Measurements from ENCODE around the gene SOCS3.

SOCS3 gene

GRCh38 chr17:78367193-78367592 is 7.3 kb upstream of the SOCS3 start:
- DNase-seq (ENCODE audit: low spot score), result no peak

GRCh38 chr17:78366109-78366848 is 6.4 kb upstream of the SOCS3 start:
- no peak for DNase-seq (ENCODE audit: low spot score)

- DNase-seq (ENCODE audit: low spot score), result no peak
Observed at GRCh38 chr17:78365561-78366108, 5.8 kb upstream of the SOCS3 start.

DNA sequence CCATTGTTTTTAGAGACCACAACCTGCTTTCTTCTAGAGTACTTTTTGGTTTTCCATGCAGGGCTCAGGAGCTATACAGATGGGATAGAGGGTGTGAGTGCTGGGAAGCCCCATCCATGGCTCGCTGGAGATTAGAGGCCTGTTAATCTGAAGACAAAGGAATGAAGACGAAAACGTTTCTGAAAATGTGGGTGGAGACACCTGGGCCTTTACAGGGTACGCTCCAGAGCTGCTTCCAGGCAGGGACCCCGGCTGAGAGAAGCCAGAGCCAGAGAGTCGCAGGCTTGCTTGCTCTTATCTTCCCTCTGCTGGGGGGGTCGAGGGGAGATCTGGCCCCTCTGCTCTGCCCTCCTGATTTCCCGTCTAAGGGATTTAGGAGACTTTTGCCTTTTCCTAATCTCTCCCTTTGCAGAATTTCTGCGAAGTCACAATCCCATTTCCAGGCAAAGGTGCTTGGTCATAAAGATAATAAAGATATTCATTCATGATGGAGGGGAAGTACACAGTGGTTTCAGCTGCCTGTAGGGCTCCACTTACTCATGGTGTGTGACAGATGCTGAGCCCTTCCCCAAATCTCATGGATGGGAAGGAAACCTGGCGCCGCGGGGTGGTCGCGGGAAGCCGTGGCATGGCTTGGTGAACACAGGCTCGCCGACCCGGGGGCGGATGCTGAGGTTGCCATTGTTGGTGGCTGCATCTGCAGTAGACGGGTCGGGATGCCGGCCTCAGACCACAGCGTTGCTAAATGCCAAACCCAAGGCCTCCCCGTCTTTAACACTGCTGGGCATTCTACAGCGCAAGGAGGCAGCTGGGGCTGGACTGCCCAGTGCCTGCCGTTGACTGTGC is 4.8 kb upstream of the SOCS3 start:
- DNase-seq (ENCODE audit: low spot score), result no peak

DNA sequence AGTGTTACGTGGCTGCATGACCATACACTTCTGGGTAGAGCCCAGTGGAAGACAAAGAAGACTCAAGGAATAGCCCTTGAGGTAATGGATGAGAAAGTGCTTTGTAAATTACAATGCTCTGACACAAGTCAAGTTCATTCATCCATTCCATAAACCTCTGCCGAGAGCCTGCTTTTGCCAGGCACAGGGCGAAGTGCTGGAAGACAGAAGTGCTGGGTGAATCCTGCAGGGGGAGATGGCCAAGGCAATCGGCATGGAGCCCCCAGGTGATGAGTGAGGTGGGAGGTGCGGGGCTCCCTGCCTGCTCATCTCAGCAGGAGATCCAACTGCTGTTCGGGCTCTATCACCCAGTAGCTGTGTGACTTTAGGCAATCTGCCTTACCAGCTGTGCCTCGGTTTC is 2.8 kb upstream of the SOCS3 start:
- DNase-seq (ENCODE audit: low spot score), result no peak

DNA sequence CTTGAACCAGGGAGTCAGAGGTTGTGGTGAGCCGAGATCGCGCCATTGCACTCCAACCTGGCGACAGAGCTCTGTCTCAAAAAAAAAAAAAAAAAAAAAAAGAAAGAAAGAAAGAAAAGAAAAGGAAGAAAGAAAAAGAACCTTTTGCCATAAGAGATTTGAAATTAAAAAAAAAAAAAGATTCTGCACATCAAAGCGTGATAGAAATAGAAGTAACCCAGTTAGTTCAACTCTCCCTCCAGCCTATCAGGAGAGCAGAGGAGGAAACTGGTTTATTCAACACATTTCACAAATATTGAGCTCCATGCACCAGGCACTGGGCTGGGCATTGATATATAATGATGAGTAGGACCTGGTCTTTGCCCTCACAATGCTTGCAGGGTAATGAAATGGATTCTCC is 2.4 kb upstream of the SOCS3 start:
- DNase-seq (ENCODE audit: low spot score), result no peak

GRCh38 chr17:78361225-78361701 is 1.4 kb upstream of the SOCS3 start:
- DNase-seq (ENCODE audit: low spot score), result no peak

DNA sequence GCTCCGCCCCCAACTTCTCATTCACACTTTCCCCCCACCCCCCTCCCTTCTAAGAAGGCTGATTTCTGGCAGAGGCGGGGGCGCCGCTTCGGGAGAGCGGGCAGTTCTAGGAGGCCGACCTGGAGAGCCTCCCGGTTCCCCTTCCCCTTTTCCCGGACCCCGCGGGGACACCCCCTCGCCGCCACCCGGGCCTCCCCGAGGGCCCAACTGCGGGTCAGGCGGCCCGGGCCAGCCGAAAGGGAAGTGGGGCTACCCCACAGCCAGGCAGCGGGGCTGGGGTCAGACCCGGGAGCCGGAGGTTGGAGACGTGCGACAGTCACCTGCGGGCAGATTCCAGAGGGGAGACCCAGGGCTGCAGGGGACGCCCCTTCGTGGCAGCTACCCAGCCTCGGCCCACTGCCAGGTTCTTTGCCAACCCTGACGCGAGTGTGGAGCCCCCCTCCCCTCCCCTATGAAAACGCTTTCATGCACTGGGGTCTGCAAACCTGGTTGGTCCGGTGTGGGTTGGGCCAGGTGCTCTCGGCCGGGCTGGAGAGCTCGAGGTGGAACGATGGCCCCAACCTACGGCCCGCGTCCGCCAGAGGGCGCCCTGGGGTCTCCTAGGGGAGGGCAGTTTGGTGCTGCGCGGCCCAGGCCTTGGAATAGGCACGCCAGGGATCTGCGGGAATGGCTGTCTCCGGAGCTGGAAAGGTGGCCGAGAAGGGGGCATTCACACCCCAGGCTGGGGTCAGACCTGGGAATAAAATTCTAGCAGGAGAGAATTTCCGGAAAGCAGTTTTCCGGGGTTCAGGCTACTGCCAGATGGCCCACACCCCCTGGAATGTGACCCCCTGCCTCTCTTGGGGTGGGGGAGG is 721 bp upstream of the SOCS3 start:
- peak; percentile 87 for DNase-seq (ENCODE audit: low spot score)

DNA sequence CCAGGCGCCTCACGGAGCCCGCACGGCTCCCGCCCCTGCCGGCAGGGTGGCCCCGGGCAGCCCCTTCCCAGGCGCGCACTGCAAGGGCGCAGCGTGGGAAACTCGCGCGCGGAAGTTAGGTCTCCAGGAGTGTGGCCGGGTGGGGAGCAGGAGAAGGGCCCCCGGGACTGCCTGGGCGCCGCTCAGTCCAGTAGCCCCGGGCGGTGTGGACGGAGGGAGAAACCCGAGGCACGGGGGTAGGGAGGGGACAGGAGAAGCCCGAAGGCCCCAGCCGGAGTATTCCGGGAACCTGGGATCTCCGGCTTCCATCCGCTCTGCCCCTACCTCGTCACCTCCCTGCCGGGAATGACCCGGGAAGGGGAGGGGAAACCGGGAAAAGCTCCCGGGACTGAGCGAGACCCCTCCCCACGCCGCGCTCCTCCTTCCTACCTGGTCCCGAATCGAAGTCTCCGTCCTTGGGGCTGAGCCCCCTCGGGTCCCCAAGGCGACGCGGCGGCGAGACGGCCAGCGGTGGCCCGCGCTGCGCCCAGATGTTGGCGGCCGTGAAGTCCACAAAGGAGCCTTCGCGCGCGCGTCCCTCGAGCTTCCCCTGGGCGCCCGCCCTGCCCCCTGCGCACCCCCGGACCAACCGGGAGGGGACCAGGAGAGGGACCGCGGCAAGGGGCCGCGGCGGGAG is 418 bp downstream of the SOCS3 start:
- DNase-seq (ENCODE audit: low spot score), result peak; percentile 14

DNA sequence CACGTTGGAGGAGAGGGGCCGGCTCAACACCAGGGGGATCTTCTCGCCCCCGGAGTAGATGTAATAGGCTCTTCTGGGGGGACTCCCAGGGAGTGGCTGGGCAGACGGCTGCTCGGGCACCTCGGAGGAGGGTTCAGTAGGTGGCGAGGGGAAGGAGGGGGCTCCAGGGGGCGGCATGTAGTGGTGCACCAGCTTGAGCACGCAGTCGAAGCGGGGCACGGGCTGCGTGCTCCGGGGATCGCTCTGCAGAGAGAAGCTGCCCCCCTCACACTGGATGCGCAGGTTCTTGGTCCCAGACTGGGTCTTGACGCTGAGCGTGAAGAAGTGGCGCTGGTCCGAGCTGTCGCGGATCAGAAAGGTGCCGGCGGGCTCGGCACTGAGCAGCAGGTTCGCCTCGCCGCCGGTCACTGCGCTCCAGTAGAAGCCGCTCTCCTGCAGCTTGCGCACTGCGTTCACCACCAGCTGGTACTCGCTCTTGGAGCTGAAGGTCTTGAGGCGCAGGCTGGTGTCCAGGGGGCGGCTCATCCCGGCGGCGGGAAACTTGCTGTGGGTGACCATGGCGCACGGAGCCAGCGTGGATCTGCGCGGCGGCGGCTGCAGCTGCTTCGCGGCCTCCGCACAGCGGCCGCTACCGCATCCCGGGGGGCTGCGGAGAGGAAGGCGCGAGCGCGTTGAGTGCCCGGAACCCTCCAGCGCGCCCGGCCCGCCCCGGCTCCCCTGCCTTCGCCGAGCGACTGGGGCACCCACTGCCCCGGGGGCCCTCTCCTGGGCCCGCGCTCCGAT is 1.1 kb downstream of the SOCS3 start:
- no peak for DNase-seq (ENCODE audit: low spot score)

DNA sequence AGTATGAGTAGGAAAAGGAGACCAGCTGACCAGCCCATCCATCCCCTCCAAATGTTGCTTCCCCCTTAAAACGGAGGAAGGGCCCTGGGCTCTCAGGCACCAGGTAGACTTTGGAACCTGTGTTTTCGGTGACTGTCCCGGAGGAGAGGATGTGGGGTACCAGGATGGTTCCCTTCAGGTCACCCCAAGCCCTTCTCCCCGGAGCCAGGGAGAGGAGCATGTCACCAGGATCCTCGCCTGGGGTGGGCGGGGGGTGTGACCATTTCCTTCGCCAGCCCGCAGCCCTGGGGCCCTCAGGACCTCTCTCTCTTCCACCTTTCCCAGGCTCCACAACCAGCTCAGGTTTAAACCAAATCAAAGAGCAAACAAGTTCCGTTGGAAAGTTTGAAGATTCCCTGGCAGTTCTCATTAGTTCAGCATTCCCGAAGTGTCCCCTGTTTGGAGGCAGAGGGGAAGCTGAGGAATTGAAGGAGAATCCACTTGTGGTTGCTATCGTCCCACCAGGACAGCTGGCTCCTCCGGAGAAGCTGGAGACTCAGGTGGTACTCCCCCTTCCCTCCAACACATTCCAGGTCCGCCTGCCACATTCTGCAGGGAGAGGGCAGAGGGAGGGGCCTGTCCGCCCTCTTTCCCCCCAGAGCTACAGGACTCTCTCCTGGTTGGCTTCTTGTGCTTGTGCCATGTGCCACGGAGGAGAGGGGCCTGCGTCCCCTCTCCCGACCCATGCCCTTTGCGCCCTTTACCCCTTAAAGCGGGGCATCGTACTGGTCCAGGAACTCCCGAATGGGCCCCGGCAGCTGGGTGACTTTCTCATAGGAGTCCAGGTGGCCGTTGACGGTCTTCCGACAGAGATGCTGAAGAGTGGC is 2.0 kb downstream of the SOCS3 start:
- no peak for DNase-seq (ENCODE audit: low spot score)

DNA sequence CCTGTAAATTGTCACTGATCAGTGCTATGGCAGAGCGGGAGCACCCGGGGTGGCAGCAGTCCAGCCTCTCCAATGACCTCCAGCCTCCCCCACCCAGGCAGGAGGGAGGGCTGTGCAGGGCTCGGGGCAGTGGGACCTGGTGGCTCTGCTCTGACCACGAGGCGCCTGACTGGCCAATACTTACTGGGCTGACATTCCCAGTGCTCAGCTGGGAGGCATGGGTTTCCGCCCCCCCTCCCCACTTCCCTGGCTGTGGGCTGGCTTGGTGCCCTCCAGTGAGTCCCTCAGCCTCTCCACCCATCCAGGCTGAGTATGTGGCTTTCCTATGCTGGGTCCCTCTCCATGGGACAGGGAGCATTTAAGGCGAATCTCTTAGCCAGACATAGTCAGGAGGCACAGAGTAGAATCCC is 2.7 kb downstream of the SOCS3 start:
- no peak for DNase-seq (ENCODE audit: low spot score)

DNA sequence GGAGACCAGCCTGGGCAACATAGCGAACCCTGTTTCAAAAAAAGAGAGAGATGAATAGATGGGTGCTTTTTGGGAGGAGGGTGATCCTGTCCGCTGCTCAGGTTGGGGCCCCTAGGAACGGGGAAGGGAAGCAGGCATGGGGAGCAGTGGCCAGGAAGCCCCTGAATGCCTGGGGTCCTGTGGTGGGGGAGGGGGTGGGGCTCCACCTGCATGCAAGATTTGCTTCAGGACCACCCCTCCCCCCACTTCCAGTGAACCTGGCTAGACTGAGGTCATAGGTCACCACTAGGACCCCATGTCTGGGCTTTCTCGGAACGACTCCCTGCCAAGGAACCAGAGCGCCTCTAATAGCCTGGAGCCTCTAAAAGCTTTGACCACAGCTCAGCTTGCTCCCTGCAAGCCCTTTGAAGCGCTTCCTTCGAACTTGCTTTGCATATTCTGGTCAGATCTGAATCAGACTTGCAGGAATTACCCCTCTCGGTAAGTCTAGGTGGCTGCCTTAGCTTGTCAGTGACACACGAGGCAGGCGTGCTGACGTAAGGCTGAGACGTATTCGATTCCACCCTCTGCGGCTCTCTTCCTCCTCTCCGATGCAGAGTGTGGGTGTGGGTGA is 3.7 kb downstream of the SOCS3 start:
- no peak for DNase-seq (ENCODE audit: low spot score)

- DNase-seq (ENCODE audit: low spot score), result no peak
Observed at GRCh38 chr17:78355701-78356100, 4.2 kb downstream of the SOCS3 start.

GRCh38 chr17:78355045-78355641 is 4.7 kb downstream of the SOCS3 start:
- DNase-seq (ENCODE audit: low spot score), result no peak

DNA sequence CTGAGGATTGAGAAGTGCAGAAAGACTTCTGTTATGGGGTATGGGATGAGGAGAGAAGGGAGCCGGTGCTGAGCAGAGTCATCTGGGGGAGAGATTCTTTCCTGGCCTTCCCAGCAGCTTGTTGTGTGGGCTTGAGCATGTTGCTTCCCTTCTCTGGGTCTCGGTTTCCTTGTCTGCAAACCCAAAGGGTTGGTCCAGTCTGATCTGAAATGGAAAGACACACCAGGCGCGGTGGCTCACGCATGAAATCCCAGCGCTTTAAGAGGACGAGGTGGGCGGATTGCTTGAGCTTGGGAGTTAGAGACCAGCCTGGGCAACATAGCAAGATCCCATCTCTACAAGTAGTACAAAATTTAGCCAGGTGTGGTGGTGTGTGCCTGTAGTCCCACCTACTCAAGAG is 6.0 kb downstream of the SOCS3 start:
- DNase-seq (ENCODE audit: low spot score), result no peak

GRCh38 chr17:78351449-78352006 is 8.3 kb downstream of the SOCS3 start:
- DNase-seq (ENCODE audit: low spot score), result no peak

GRCh38 chr17:78349891-78350642 is 9.8 kb downstream of the SOCS3 start:
- no peak for DNase-seq (ENCODE audit: low spot score)
